Heart right ventricle (tissue), 16 donors: ENCODE data around the gene KRT13. TPM values are rescaled to one million over a fixed set of nuclear protein-coding genes. Genes with fewer than 3 reads are reported as not detected.

Source experiments
- ATAC-seq, 8 donors: fragments of 200-7000 bp; cut with Tn5 transposase; one replicate each; pipeline ENCODE4 v1.9.1; 2020; ENCODE audit warnings: mild to moderate bottlenecking in 8 of 8, moderate library complexity in 8 of 8, moderate number of reproducible peaks in 1 of 8
- DNase-seq, 2 donors: peaks; one replicate each; pipeline ENCODE4 v3.0.0-alpha.2; 2020
- H3K27ac ChIP-seq, 10 donors: fragments of 200-600 bp; sonication (generic) in 2 of 10; one replicate each; pipeline versions ENCODE4 v1.5.0 to v1.8.0; 2020 to 2022; ENCODE audit warnings: mild to moderate bottlenecking in 3 of 10
- H3K27me3 ChIP-seq, 7 donors: fragments of 200-600 bp; one replicate each; pipeline ENCODE4 v1.8.0; 2021 to 2022; ENCODE audit warnings: mild to moderate bottlenecking in 2 of 7
- H3K36me3 ChIP-seq, 9 donors: fragments of 200-600 bp; sonication (generic) in 1 of 9; one replicate each; pipeline versions ENCODE4 v1.5.0 to v1.8.0; 2020 to 2022; ENCODE audit warnings: mild to moderate bottlenecking in 2 of 9
- H3K4me1 ChIP-seq, 9 donors: fragments of 200-600 bp; sonication (generic) in 1 of 9; one replicate each; pipeline versions ENCODE4 v1.5.0 to v1.8.0; 2020 to 2022; ENCODE audit warnings: mild to moderate bottlenecking in 4 of 9
- H3K4me3 ChIP-seq, 10 donors: fragments of 200-600 bp; sonication (generic) in 2 of 10; one replicate each; pipeline versions ENCODE4 v1.5.0 to v1.8.0; 2020 to 2022; ENCODE audit warnings: mild to moderate bottlenecking in 7 of 10, moderate library complexity in 2 of 10
- H3K9me3 ChIP-seq, 11 donors: fragments of 200-600 bp in 10 of 11; sonication (generic) in 2 of 11; one replicate each; pipeline versions ENCODE4 v1.5.0 to v1.8.0; 2013 to 2022; ENCODE audit warnings: mild to moderate bottlenecking in 2 of 11, control low read depth in 1 of 11, moderate library complexity in 1 of 11
- WGBS, 2 donors: extraction: QIAGEN DNeasy Blood & Tissue Kit; methylation state at CpG; one replicate each; pipeline ENCODE4 v1.1.7; 2013; ENCODE audit warnings: inconsistent platforms in 1 of 2; 5-methylcytosine and 5-hydroxymethylcytosine counted together
- intact Hi-C, 10 donors: fragments of 100-400 bp; cut with DNase I; formaldehyde crosslinking; loops; one replicate each; pipeline versions ENCODE4 v1.11.1 to v1.14.2; 2022
- polyA plus RNA-seq, 2 donors: library from polyadenylated mRNA; stranded (reverse); fragments of 200-250 nt; gene quantifications; one replicate each; pipeline ENCODE4 v1.2.3, GENCODE V29; 2013
- total RNA-seq, 10 donors: library from RNA; stranded (reverse); fragmentation: NEBNext Ultra II Directional in 3 of 10; extraction: Animal tissue kit (Norgen Biotek cat#: 25700) in 3 of 10; gene quantifications; one replicate each; pipeline versions ENCODE4 v1.2.1 to v1.2.4, GENCODE V29; 2021 to 2023
- TF ChIP-seq, protein P1 (sequence below), 9 donors: fragments of 200-600 bp; sonication (generic) in 2 of 9; IDR thresholded peaks; one replicate each; pipeline versions ENCODE4 v1.5.0 to v1.8.0; 2021 to 2022; ENCODE audit warnings: antibody characterized with exemption in 9 of 9, mild to moderate bottlenecking in 5 of 9, moderate library complexity in 1 of 9
- donor health status: Arrhythmogenic right ventricular cardiomyopathy.
- donor health status: ischemic (EF 13 %, LVEDD 7.1; RV severe dilation, severe dysfunction).
- donor health status: healthy with polysubstance abuse.
- donor health status: DM: no; HTN: yes; CAD: no.
- donor health status: DM: no; HTN: no; CAD: no.
- donor health status: ischemic (EF 25% LVEDD 6.9; RV normal size, moderate dysfunction).
- donor health status: ischemic (EF 25% LVEDD 5.7; RV mildly dilated, moderate dysfunction).
- donor health status: healthy.
- donor health status: DM: yes; HTN: yes; CAD: no.
- donor health status: Ischemic cardiomyopathy.
- donor health status: ischemic (EF 35%, LVEDD 5.7; RV mildly dilated, moderate dysfunction).
- donor health status: nonischemic (EF 11% LVEDD 7.7; RV severe dilation, severe dysfunction).
- donor health status: DM: yes; HTN: yes; CAD: no.
- donor health status: PGD.
- donor health status: ischemic (EF 29% LVEDD 5.4; RV normal size, mild dysfunction).
- donor health status: nonischemic (EF 23%, LVEDD 6.1; RV moderate dilation, normal function).

KRT13 gene
- total and polyA plus RNA-seq, 12 donors: 6.7 TPM; not detected in 11

DNA sequence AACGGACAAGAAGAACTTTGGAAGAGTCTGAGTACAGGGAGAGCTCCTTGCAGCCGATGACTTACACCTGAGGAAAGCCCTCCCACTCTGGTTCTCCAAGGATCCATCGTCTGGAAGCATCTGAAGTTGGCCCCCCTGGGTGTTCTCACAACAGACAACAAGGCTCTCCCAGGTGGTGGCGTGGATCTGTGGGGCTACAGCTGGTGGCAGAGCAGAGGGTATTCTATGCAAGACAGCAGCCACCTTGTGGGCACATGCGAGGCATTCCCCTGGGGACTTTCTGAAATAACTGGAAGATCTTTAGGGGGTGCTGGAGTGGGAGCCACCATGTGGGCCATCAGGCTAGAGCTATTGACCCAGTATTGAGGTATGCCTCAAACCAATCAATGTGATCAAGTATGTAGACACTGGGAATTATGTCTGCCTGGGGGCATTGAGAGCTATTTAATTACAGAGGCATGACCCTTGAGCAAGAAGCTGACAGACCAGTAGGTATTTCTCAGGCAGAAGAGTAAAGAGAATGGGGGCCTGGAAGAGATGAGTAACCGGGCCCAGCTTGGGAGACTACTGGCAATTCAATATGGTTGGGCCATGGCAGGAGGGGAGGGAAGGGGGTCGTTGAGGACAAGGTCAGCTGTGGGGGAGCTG is 29.6 kb upstream of the KRT13 start:
- intact Hi-C loops: no loop called here
- no peak for ATAC-seq
- Histone ChIP-seq H3K36me3 (no peaks in the 10 kb centered on the region), H3K9me3 (no peaks in the 10 kb centered on the region), H3K4me3 (no peak overlapping the region), H3K4me1 (no peaks in the 10 kb centered on the region), H3K27me3 (peaks cover 0 to 75% (median 61%) of the 10 kb centered on the region in 7 donors), H3K27ac (no peak overlapping the region)
- 68 to 70% methylated on average over 7 of the region's 7 CpGs for WGBS, 2 donors
- DNase-seq: no peak
- TF ChIP-seq, protein P1, sequence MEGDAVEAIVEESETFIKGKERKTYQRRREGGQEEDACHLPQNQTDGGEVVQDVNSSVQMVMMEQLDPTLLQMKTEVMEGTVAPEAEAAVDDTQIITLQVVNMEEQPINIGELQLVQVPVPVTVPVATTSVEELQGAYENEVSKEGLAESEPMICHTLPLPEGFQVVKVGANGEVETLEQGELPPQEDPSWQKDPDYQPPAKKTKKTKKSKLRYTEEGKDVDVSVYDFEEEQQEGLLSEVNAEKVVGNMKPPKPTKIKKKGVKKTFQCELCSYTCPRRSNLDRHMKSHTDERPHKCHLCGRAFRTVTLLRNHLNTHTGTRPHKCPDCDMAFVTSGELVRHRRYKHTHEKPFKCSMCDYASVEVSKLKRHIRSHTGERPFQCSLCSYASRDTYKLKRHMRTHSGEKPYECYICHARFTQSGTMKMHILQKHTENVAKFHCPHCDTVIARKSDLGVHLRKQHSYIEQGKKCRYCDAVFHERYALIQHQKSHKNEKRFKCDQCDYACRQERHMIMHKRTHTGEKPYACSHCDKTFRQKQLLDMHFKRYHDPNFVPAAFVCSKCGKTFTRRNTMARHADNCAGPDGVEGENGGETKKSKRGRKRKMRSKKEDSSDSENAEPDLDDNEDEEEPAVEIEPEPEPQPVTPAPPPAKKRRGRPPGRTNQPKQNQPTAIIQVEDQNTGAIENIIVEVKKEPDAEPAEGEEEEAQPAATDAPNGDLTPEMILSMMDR (IDR thresholded peaks at IDR 0.05): no peak

DNA sequence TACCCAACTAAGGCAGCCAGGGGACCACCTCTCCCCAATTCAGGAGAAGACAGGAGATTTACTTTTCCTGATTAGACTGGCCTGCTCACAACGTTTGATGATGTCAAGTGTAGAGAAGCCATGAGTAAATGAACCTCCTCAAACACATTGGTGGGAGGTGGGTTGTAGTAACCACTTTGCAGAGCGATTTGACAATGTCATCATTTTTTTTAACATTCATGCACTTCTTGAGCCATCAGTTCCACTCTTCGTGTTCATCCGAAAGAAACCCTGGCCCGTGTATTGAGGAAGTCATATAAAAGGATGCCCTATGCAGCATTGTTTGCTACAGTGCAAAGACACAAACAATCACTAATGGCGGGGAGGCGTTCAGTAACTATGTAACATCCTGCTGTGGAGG is 28.2 kb upstream of the KRT13 start:
- DNase-seq (no peak), ATAC-seq (no peak)
- Histone ChIP-seq H3K9me3 (no peaks in the 10 kb centered on the region), H3K36me3 (no peaks in the 10 kb centered on the region), H3K27me3 (peaks cover 0 to 84% (median 68%) of the 10 kb centered on the region in 7 donors), H3K27ac (no peak overlapping the region), H3K4me3 (no peak overlapping the region), H3K4me1 (no peaks in the 10 kb centered on the region)
- TF ChIP-seq, protein P1 (IDR thresholded peaks at IDR 0.05): no peak
- WGBS, 2 donors: 79 to 83% methylated on average over 7 of the region's 7 CpGs
- intact Hi-C loops: no loop called here

DNA sequence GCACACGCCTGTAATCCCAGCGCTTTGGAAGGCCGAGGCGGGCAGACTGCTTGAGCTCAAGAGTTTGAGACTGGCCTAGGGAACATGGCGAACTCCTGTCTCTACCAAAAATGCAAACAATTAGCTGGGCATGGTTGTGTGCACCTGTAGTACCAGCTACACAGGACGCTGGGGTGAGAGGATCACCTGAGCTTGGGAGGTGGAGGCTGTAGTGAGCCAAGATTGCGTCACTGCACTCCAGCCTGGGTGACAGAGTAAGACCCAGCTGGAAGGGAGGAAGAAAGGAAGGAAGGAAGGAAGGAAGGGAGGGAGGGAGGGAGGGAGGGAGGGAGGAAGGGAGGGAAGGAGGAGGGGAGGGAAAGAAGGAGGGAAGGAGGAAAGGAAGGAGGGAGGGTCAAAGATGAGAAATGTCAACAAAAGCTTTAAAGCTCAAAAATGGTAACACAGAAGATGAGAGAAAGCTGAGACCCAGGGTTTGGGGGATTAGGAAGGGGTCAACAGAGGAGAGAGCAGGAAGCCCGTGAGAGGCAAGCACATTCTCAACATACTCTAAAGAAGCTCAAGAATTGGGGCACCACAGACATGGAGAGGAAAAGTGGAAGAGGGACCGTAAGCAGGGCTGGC is 27.6 kb upstream of the KRT13 start:
- intact Hi-C loops: no loop called here
- Histone ChIP-seq H3K4me1 (peaks cover 0 to 4% (median 3%) of the 10 kb centered on the region in 9 donors), H3K36me3 (no peaks in the 10 kb centered on the region), H3K4me3 (no peak overlapping the region), H3K27me3 (peaks cover 3 to 86% (median 74%) of the 10 kb centered on the region in 7 donors), H3K27ac (no peak overlapping the region), H3K9me3 (no peaks in the 10 kb centered on the region)
- WGBS, 2 donors: 77 to 84% methylated on average over 9 of the region's 9 CpGs
- DNase-seq (no peak), ATAC-seq (no peak)
- TF ChIP-seq, protein P1 (IDR thresholded peaks at IDR 0.05): no peak

DNA sequence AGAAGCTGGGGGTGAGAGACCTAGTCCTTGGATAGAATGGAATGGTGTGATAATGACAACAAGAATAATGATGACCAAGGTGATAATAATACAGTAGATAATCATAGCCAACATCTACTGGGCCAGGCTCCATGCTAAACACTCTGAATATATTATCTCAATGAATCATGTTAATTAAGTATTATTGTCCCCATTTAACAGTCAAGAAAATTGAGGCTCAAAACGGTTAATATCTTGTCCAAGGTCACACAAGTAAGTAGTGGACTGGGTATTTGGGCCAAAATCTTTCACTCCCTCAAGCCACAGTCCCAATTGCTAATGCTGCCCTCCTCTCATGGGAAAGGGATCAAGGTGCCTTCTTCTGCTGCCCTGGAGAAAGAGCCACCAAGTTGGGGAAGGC is 26.6 kb upstream of the KRT13 start:
- DNase-seq (no peak), ATAC-seq (no peak)
- Histone ChIP-seq H3K27ac (no peak overlapping the region), H3K4me1 (peaks cover 0 to 11% (median 8%) of the 10 kb centered on the region in 9 donors), H3K9me3 (no peaks in the 10 kb centered on the region), H3K4me3 (no peak overlapping the region), H3K27me3 (peaks cover 8 to 90% (median 85%) of the 10 kb centered on the region in 7 donors), H3K36me3 (no peaks in the 10 kb centered on the region)
- WGBS, 2 donors: 59 to 69% methylated on average over 1 of the region's 1 CpG
- TF ChIP-seq, protein P1 (IDR thresholded peaks at IDR 0.05): no peak
- intact Hi-C loops: no loop called here
